HG02981 (cell line): ENCODE measurements around the gene PLPP2.

ENCODE experiments used
- ATAC-seq: cut with Tn5 transposase; IDR thresholded peaks from one replicate; pipeline ENCODE4 v1.9.1; 2021; ENCODE audit warnings: mild to moderate bottlenecking, moderate library complexity; ENCODE audit not compliant: unreplicated experiment

The PLPP2 gene

GRCh38 chr19:291006-291521 is at the start of gene PLPP2:
Gene PLPP2 (minus strand): TSS chr19:291403. CDS start chr19:291336, 67 bp downstream.
- ATAC-seq = no peak

- ATAC-seq = no peak
Measured at GRCh38 chr19:340620-341385, 49.6 kb upstream of the PLPP2 start.

DNA sequence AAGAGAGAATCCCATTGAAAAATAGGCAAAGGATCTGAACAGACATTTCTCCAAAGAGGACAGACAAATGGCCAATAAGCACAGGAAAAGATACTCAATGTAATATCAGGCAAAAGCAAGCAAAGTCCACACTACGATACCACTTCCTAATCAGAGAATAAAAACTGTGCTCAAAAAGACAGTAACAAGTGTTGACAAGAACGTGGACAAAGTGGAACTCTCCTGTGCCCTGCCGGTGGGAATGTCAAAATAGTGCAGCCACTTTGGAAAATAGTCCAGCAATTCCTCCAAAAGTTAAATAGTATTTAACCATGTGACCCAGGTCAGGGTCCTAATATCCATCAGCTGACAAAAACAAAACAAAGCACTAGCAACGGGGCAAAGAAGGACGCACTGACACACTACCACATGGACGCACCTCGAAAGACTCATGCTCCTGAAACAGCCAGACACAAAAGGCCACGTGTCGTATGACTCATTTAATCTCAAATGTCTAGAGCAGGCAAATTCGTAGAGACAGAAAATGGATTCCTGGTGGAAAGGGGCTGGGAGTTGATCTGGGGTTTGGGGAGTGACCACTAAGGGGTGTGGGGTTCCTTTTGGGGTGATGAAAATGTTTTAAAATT is 48.2 kb upstream of the PLPP2 start:
- ATAC-seq = no peak

- ATAC-seq = no peak
Measured at GRCh38 chr19:338421-338820, 47.2 kb upstream of the PLPP2 start.

- ATAC-seq = no peak
Measured at GRCh38 chr19:336067-336614, 44.9 kb upstream of the PLPP2 start.

DNA sequence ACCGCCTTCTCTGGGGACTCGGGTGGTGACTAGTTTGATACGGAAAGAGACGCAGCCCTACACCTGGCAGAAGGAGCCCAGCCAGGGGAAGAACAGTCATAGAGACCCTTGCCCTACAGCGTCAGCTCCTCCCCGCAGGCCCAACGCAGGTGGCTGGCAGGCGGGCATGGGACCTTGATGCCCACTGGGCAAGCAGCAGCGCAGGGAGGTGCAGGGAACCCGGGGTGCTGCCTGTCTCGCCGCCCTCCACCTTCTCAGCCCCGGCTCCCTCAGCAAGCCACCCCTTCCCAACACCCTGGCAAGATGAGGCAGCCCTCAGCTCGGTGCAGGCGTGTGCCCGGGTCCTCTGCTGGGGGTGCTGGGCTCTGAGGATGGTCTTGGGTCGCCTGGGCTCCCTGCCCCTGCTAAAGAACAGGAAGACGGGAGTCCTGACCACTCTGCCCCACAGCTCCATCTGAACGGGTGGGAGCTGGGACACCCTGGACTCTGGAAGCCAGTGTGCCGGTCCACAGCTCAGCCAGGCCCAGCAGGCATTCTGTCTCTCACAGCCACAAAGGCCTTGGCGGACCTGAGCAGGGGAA is 44.4 kb upstream of the PLPP2 start:
- no peak for ATAC-seq

DNA sequence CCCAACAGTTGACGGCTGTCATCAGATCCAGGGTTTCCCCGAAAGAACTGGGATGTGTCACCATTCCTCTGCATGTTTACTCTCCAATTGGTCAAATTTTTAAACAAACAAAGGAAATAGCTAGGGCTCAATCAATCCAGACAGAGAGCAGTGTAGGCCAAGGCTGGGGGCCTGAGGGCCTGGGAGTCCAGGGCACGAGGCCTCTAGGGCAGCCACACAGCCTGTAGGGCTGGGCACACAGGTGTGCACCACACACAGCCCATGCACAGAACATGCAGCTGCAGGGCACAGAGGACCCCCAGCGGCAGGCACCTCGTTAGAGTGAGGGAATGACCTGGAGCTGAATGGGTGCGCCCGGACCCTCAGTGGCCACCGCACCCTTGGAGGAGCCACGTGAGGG is 43.9 kb upstream of the PLPP2 start:
- ATAC-seq = no peak

GRCh38 chr19:334296-335071 is 43.3 kb upstream of the PLPP2 start:
- no peak for ATAC-seq

DNA sequence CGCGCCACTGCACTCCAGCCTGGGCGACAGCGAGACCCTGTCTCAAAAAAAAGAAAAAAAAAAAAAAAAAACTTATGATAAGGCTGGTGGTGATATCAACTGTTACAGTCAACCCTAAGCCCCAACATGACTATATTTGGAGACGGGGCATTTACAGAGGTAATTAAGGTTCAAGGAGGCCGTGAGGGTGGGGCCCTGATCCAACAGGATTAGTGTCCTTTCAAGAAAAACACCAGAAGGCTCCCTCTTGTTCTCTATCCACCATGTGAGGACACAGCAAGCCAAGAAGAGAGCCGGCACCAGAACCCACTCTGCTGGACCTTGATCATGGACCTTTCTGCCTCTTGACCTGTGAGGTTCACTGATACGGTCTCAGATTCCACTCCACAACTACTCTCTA is 39.3 kb upstream of the PLPP2 start:
- no peak for ATAC-seq

DNA sequence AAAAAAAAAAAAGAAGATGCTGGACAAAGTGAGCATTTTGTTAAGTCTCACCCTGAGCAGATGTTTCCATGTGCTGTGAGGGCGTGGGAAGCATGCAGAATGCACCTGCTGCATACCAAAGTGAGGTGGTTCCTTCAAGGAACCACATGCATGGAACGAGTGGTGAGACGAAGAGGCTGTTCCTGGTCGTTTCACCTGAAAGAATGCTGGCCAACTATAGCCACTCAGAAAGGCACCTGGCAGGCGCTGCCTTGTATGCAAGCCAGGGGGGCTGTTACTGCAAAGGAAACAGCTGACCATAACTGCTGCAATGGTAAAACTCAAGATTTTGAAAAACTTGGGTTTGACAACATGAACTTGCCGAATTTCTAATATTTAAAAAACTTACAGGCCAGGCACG is 38.7 kb upstream of the PLPP2 start:
- ATAC-seq = no peak

DNA sequence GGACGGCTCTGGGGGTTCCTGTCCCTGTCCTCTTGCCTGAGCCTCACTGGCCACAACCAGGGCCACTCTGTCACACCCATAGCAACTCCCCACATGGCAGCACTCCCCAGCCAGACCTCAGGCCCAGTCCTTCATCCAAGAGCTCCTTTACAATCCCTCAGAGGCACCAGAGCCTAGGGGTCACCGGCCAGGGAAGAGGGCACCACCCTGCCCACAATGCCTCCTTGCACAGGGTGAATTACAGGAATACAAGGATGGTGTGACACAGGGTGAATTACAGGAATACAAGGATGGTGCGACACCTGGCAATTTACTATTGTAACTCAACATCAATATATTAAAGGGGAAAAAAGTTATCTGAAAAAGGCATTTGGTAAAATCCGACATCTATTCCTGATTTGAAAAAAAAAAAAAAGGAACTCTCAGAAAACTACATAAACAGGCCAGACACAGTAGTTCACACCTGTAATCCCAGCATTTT is 36.9 kb upstream of the PLPP2 start:
- no peak for ATAC-seq

DNA sequence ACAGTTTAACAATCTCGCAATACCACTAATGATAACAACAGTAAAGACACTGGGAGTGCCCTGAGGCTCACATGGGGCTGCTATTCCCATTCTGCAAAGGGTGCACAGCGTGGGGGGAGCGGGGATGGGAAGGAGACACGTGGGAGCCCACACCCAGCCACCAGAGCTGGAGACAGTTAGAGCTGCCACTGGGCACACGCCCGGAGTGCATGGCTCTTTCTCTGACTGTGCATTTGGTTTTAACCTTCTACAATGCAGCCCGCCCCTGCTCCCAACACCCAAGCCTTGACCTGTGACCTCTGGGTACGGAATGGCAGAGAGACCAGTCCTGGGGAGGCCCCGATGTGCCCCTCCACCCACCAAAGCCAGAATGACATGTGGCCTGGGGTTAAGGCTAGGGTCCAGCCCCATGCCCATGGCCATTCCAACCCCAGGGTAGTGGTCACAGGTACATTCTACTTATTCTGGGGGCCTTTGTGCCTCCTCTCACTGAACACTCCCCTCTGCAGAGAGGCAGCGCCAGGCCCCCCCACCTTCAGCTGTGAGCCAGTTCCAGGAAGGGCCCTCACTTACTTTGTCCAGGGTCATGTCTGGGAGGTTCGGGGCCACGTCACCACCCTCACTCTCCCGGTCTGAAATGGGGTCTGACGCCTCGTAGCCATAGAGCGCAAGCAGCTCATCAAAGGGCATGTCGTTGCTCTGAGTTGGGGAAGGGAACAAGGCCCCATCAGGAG is 36.3 kb upstream of the PLPP2 start:
- no peak for ATAC-seq

GRCh38 chr19:326871-327270 is 35.7 kb upstream of the PLPP2 start:
- no peak for ATAC-seq

DNA sequence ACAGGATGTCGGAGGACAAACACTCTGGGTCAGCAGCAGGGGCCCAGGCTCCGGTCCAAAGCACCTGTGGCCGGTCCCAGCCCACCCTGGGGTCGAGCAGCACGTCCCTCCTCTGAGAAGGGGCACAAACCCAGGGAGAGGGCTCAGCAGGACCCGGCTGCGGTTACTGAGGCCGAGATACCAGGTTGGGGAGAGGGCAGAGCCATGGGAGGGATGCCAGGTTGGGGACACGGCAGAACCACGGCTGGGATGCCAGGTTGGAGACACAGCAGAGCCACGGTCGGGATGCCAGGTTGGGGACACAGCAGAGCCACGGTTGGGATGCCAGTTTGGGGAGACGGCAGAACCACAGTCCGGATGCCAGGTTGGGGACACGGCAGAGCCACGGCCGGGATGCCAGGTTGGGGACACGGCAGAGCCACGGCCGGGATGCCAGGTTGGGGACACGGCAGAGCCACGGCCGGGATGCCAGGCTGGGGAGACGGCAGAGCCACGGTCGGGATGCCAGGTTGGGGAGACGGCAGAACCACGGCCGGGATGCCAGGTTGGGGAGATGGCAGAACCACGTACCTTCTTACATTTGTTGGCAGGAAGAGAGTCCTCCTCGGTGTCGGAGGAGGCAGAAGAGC is 34.8 kb upstream of the PLPP2 start:
- no peak for ATAC-seq

DNA sequence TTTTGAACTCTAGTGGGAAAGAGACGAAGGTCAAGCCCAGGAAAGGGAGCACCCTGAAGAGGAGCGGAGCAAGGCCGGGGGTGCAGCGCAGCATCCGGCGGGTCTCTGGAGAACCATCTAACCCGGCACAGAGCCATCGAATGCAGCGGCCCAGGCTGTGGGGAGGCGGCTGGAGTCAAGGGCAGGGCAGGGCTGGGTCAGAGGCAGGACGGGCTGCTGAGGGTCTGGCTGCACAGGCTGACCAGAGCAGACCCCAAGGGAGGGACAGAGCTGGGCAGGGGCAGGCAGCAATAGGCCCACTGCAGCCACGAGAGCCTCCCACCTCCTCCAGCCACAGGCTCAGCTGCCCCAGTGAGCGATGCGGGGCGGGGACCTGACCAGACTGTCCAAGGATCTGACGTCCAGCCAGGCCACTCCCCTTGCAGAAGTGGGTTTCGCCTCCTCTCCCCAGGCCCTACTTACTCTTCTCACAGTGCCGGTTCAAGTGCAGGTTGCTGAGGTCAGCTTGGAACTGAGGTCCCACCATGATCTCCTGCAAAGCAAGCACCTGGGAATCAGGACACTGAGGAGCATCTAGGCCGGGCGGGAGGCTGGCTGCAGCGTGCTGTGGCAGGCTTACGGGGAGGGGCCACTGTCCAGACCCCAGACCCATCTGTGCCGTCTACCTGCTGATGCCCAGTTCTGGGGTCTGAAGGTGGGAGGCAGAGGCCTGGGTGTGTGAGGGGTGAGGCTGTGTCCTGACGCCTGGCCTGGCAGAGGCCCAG is 34.2 kb upstream of the PLPP2 start:
- ATAC-seq = no peak

DNA sequence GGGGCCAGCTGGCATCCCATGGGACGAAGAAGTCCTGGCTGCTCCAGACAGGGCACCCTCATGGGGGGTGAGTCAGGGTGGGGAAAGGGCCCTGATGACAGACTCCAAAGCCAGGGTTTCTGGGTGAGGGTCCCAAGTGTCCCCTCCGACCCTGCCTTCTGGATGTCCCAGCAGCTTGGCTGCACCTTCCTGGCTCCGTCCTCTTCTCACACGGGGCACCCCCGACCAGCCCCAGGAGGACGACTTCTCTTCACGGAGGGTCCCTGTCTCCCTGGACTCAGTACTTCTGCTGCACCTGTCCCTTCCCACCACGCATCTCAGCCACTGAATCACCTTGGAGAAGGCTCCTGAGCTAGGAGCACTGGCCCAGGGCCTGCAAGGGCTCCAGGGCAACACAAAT is 33.5 kb upstream of the PLPP2 start:
- ATAC-seq = no peak

DNA sequence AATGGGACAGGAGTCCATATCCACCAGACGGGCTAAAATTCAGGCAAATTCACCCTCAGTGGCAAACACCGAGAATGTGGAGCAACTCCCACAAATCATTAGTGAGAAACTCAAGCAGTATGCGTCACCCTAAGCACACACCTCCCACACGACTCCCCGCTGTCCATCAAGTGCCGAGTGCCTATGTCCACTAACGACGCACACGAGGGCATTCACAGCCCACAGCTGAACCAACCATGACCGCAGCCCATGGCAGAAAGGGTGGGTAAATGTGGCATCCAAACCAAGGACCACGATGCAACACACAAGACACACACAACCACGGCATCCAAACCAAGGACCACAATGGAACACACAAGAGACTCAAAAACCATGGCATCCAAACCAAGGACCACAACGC is 31.4 kb upstream of the PLPP2 start:
- no peak for ATAC-seq

DNA sequence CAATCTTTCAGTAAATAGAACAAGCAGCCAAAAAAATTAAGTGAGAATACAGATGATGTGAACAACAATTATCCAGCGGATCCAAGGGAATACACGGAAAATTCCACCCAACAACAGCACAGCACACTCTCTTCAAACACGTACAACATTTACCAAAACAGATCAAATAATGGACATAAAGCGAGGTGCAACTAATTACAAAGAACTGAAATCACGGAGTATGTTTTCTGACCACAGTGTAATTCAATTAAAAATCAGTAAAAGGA is 27.2 kb upstream of the PLPP2 start:
- no peak for ATAC-seq
